ENCODE data around the gene COPS2.

COPS2 gene

DNA sequence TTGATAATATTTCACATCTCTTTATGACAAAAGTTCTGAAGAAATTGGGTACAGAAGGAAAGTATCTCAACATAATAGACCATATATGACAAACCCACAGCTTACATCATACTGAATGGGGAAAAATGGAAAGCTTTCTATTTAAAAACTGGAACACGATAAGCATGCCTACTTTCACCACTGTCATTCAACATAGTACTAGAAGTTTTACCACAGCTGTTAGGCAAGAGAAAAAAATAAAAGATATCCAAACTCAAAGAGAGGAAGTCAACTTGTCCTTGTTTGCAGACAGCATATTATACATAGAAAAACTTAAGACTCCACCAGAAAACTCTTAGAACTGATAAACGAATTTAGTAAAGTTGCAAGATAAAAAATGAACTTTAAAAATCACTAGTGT is 40.3 kb downstream of the COPS2 start:
- Histone ChIP-seq H3K4me3 (ENCODE audit: low read depth in 1 of 2, low read length in 2 of 2) (no peak overlapping the region), H3K4me1 (ENCODE audit: control insufficient read depth in 1 of 2, insufficient read depth in 2 of 2, low read length in 2 of 2) (no peaks in the 10 kb centered on the region), H3K36me3 (ENCODE audit: control insufficient read depth in 1 of 2, insufficient read depth in 2 of 2, low read length in 2 of 2) (peaks cover 15 to 22% of the 10 kb centered on the region in 2 donors)

DNA sequence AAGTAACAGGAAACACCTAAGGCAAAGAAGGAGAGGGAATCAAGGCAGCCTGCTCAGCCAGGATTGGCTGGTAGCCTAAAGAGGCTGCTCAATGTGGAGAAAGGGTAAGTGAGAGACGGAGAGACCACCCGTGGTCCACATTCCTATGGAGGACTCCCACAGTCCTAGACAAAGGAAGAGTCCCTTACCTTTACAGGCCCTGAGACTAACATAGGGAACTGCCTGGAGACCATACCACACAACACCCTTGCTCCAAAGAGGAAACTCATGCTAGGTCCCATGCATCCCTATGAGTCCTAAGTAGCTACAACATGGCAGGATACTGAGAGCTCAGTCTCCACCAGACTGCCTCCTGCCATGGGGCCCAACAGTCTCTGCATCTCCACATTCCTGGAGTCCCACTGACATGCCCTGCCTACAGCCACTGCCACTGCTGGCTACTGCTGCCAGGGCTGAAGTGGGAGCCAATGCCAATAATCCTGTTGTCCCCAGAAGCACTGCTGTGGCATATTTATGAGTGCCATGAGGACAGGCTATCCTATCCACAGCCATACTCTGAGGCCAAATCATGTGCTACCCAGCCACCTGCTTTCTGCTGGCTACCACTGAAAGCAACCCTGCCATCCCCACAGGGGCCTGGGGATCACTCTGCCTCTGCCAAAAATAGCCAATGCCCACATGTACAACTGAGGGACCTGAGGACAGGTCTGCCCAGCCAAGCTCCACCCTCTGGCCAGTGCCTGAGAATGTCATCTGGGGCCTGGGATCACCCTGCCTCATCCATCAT is 45.0 kb downstream of the COPS2 start:
- H3K36me3 ChIP-seq (ENCODE audit: control insufficient read depth in 1 of 2, insufficient read depth in 2 of 2, low read length in 2 of 2), result peaks cover 15 to 30% of the 10 kb centered on the region in 2 donors
- no peaks in the 10 kb centered on the region for H3K4me1 ChIP-seq (ENCODE audit: control insufficient read depth in 1 of 2, insufficient read depth in 2 of 2, low read length in 2 of 2)
- H3K27ac ChIP-seq (ENCODE audit: low read depth, low read length), result no peak overlapping the region
- H3K4me3 ChIP-seq (ENCODE audit: low read depth in 1 of 2, low read length in 2 of 2), result no peak overlapping the region
- H3K27me3 ChIP-seq (ENCODE audit: control insufficient read depth in 1 of 2, insufficient read depth in 2 of 2, low read length in 2 of 2), result no peaks in the 10 kb centered on the region
- no peak overlapping the region for H3K9ac ChIP-seq (ENCODE audit: low read depth in 1 of 2, low read length in 2 of 2)
- H3K9me3 ChIP-seq (ENCODE audit: control insufficient read depth in 1 of 2, low read length in 2 of 2), result peaks cover 4 to 6% of the 10 kb centered on the region in 2 donors

More for the DNA sequence above, 40.3 kb downstream of the COPS2 start:
- Histone ChIP-seq H3K27me3 (ENCODE audit: control insufficient read depth in 1 of 2, insufficient read depth in 2 of 2, low read length in 2 of 2) (no peaks in the 10 kb centered on the region), H3K9me3 (ENCODE audit: control insufficient read depth in 1 of 2, low read length in 2 of 2) (peaks cover 4 to 6% of the 10 kb centered on the region in 2 donors), H3K27ac (ENCODE audit: low read depth, low read length) (no peak overlapping the region), H3K9ac (ENCODE audit: low read depth in 1 of 2, low read length in 2 of 2) (no peak overlapping the region)

DNA sequence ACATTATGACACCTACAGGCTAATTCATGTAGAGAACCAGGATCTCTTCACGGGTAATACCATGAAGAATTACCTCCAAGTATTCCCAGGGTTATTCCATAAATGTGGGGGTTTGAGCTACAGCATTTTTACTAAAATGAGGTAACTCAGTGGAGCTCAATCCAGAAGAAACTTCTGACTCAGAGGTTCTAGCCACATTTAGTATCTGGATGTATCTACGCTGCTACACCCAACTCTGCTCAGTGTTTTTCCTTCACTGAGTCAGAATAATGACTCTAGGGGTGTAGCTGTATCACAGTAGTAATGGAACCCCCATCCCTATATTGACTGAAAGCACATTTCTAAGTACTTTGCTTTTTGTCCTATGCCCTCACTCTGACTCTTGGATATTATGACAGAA is 52.4 kb downstream of the COPS2 start:
- Histone ChIP-seq H3K4me3 (ENCODE audit: low read depth in 1 of 2, low read length in 2 of 2) (no peak overlapping the region), H3K36me3 (ENCODE audit: control insufficient read depth in 1 of 2, insufficient read depth in 2 of 2, low read length in 2 of 2) (peaks cover 0 to 13% of the 10 kb centered on the region in 2 donors), H3K4me1 (ENCODE audit: control insufficient read depth in 1 of 2, insufficient read depth in 2 of 2, low read length in 2 of 2) (no peaks in the 10 kb centered on the region), H3K9me3 (ENCODE audit: control insufficient read depth in 1 of 2, low read length in 2 of 2) (no peaks in the 10 kb centered on the region), H3K27me3 (ENCODE audit: control insufficient read depth in 1 of 2, insufficient read depth in 2 of 2, low read length in 2 of 2) (no peaks in the 10 kb centered on the region), H3K27ac (ENCODE audit: low read depth, low read length) (no peak overlapping the region), H3K9ac (ENCODE audit: low read depth in 1 of 2, low read length in 2 of 2) (no peak overlapping the region)

DNA sequence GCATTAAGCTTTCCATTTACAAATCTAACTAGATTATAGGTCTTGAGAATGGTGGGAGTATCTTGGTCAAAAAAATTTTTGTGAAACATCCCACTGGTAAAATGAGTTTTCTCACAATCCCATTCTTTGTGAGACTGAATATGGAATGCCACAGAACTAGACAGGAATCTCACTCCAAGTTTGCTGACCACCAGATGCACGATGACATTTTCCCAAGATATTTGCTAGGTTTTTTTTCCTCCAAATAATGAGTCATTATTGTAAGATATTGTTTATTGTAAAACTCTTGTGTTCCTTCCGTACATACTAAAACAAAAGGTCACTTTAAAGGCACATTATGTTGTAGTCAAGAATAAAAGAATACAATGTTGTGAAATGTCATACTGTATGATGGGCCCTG is 53.9 kb downstream of the COPS2 start:
- peaks cover 0 to 13% of the 10 kb centered on the region in 2 donors for H3K36me3 ChIP-seq (ENCODE audit: control insufficient read depth in 1 of 2, insufficient read depth in 2 of 2, low read length in 2 of 2)
- H3K9me3 ChIP-seq (ENCODE audit: control insufficient read depth in 1 of 2, low read length in 2 of 2), result no peaks in the 10 kb centered on the region
- H3K4me3 ChIP-seq (ENCODE audit: low read depth in 1 of 2, low read length in 2 of 2), result no peak overlapping the region
- H3K9ac ChIP-seq (ENCODE audit: low read depth in 1 of 2, low read length in 2 of 2), result no peak overlapping the region
- peaks cover 0 to under 1% of the 10 kb centered on the region in 2 donors for H3K4me1 ChIP-seq (ENCODE audit: control insufficient read depth in 1 of 2, insufficient read depth in 2 of 2, low read length in 2 of 2)
- H3K27ac ChIP-seq (ENCODE audit: low read depth, low read length), result no peak overlapping the region
- no peaks in the 10 kb centered on the region for H3K27me3 ChIP-seq (ENCODE audit: control insufficient read depth in 1 of 2, insufficient read depth in 2 of 2, low read length in 2 of 2)

DNA sequence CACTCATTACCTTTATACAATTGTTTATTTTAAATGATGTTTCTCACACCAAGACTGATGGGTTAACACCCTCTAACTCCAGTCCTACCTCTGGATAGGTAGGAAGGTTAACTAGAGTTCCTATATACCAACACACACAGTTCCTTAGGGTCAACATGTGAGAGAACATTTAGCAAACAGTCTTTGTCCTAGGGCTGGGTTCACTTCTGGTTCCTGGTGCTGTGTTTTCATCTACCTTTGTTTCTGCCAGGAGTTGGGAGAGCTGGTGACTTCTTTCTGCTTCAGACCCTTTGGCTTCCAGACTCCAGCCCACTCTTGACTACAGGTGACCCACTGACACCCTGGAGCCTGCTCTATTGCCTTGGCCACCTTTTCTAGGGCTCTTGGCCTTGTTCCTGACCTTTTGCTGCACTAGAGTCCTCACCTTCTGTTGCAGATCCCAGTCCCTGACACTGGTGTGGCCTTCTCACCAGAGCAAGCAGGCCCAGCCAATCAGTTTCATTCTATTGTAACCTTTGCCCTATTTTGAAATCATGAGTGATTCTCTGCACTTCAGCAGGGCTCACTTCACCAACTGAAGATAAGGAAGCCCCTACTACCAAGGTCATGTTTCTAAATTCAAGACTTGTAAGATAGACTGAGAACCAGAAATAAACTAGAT is 59.2 kb downstream of the COPS2 start:
- H3K4me3 ChIP-seq (ENCODE audit: low read depth in 1 of 2, low read length in 2 of 2), result no peak overlapping the region
- H3K27ac ChIP-seq (ENCODE audit: low read depth, low read length), result no peak overlapping the region
- H3K4me1 ChIP-seq (ENCODE audit: control insufficient read depth in 1 of 2, insufficient read depth in 2 of 2, low read length in 2 of 2), result peaks cover 8 to 9% of the 10 kb centered on the region in 2 donors
- H3K9ac ChIP-seq (ENCODE audit: low read depth in 1 of 2, low read length in 2 of 2), result no peak overlapping the region
- no peaks in the 10 kb centered on the region for H3K36me3 ChIP-seq (ENCODE audit: control insufficient read depth in 1 of 2, insufficient read depth in 2 of 2, low read length in 2 of 2)
- no peaks in the 10 kb centered on the region for H3K27me3 ChIP-seq (ENCODE audit: control insufficient read depth in 1 of 2, insufficient read depth in 2 of 2, low read length in 2 of 2)
- no peaks in the 10 kb centered on the region for H3K9me3 ChIP-seq (ENCODE audit: control insufficient read depth in 1 of 2, low read length in 2 of 2)

DNA sequence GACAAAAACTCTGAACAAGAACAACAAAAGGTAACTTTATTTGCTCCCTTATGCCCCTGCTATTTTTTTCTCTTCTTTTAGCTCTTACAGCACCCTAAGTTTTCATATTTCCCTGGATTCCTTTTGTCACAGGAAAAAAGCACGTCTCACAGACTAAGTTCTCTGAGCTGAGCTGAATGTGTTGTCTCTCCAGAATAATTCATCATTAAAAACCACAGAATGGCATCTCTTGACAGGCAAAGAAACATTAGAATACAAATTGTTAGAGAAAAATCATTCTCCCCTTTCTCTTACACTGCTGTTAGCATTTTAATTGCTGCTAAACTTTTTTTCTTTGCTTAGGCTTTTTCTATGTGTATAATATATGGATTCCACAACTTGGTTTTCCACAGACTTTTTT is 60.5 kb downstream of the COPS2 start:
- Histone ChIP-seq H3K4me3 (ENCODE audit: low read depth in 1 of 2, low read length in 2 of 2) (no peak overlapping the region), H3K9ac (ENCODE audit: low read depth in 1 of 2, low read length in 2 of 2) (no peak overlapping the region), H3K27ac (ENCODE audit: low read depth, low read length) (no peak overlapping the region), H3K4me1 (ENCODE audit: control insufficient read depth in 1 of 2, insufficient read depth in 2 of 2, low read length in 2 of 2) (peaks cover 8 to 9% of the 10 kb centered on the region in 2 donors), H3K9me3 (ENCODE audit: control insufficient read depth in 1 of 2, low read length in 2 of 2) (no peaks in the 10 kb centered on the region), H3K27me3 (ENCODE audit: control insufficient read depth in 1 of 2, insufficient read depth in 2 of 2, low read length in 2 of 2) (no peaks in the 10 kb centered on the region), H3K36me3 (ENCODE audit: control insufficient read depth in 1 of 2, insufficient read depth in 2 of 2, low read length in 2 of 2) (no peaks in the 10 kb centered on the region)

DNA sequence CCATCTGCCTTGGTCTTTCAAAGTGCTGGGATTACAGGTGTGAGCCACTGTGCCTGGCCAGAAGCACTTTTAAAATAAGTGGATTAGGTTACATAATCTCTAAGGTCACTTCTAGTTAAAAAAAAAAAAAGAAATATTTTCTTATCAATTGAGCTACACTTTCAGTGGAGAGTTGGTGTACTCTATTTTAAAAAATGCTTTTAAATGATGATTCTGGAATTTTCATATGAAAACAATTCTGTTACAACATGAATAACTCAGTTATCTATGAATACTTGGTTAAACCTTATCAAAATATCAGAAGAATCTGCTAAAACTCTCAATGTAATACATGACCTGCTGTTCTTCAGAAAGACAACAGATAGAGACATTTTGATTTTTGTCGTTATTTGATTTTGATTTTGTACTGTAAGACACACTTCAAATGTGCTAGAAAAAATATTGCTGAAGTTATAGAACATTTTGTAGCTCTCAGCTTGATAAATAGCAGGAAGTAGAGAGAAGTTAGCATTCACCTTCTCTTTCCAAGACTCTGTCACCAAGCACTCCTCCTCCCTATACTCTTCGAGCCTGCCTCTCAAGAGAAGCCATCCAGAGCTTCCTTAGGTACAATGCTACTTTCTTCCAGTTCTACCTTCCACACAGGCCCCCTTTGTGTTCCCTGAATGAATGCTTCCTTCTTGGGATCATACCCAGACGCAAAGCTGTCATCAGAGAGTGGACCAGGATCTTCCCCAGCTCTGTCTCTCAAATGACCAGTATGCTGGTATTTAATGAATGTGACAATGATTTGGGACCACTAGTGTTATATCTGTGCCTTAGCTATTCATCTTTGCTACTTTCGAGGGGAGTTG is 61.9 kb downstream of the COPS2 start:
- no peak overlapping the region for H3K9ac ChIP-seq (ENCODE audit: low read depth in 1 of 2, low read length in 2 of 2)
- peaks cover 8 to 9% of the 10 kb centered on the region in 2 donors for H3K4me1 ChIP-seq (ENCODE audit: control insufficient read depth in 1 of 2, insufficient read depth in 2 of 2, low read length in 2 of 2)
- no peaks in the 10 kb centered on the region for H3K9me3 ChIP-seq (ENCODE audit: control insufficient read depth in 1 of 2, low read length in 2 of 2)
- no peaks in the 10 kb centered on the region for H3K36me3 ChIP-seq (ENCODE audit: control insufficient read depth in 1 of 2, insufficient read depth in 2 of 2, low read length in 2 of 2)
- no peaks in the 10 kb centered on the region for H3K27me3 ChIP-seq (ENCODE audit: control insufficient read depth in 1 of 2, insufficient read depth in 2 of 2, low read length in 2 of 2)
- no peak overlapping the region for H3K4me3 ChIP-seq (ENCODE audit: low read depth in 1 of 2, low read length in 2 of 2)
- no peak overlapping the region for H3K27ac ChIP-seq (ENCODE audit: low read depth, low read length)

DNA sequence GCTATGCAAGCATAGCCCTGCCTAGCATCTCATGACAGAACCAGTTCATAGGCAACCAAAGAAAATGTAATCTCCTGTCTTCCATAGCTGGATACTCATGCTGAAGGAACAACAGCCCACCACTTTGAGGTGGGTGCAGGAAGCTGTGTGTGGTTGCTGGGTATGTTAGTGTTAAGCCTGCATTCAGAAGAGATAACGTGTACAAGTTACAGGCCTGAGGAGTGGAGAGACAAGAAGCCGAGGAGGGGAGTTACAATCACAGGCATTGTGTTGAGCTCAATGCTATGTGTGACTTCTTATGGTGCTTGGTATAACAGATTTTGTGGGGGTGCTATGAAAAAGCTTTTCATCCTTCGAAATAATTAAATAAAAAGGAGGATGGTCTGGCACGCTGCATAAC is 66.4 kb downstream of the COPS2 start:
- H3K27ac ChIP-seq (ENCODE audit: low read depth, low read length), result no peak overlapping the region

DNA sequence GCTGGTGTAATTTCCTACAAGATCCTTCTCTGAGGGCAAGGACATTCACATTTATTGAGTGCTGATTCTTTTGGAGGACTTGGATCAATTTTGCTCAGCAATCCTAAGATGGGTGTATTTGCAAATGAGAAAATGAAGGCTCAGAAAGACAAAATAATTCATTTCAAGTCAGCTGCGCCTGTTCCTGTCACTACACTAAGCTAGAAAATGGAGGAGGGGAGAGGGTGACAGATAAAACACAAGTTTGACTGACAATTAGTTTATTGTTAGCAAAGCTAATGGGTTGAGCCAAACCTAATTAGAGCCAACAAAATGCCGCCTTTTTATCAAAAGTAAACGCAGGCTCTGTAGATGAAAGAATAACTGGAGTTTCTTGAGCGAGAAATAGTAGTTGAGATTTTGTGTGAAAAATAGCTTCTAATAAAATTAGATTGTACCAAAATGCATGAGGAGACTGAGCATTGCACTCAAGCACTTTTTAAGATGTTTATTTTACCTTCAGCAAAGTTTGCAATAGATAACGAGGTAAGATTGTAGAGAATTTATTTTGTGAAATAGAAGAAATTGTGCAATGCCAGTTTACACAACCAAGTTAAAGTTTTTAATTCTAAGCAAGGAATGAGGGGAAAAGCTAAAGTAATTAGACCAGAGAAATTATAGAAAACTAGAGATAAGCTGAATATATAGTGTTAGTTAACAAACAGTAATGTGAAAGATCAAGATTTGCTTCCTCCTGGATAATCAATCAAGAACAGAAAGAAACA is 69.5 kb downstream of the COPS2 start:
- Histone ChIP-seq H3K27me3 (ENCODE audit: control insufficient read depth in 1 of 2, insufficient read depth in 2 of 2, low read length in 2 of 2) (no peaks in the 10 kb centered on the region), H3K27ac (ENCODE audit: low read depth, low read length) (no peak overlapping the region), H3K9ac (ENCODE audit: low read depth in 1 of 2, low read length in 2 of 2) (no peak overlapping the region), H3K4me1 (ENCODE audit: control insufficient read depth in 1 of 2, insufficient read depth in 2 of 2, low read length in 2 of 2) (no peaks in the 10 kb centered on the region), H3K36me3 (ENCODE audit: control insufficient read depth in 1 of 2, insufficient read depth in 2 of 2, low read length in 2 of 2) (no peaks in the 10 kb centered on the region), H3K9me3 (ENCODE audit: control insufficient read depth in 1 of 2, low read length in 2 of 2) (no peaks in the 10 kb centered on the region), H3K4me3 (ENCODE audit: low read depth in 1 of 2, low read length in 2 of 2) (no peak overlapping the region)

More for the DNA sequence above, 66.4 kb downstream of the COPS2 start:
- H3K36me3 ChIP-seq (ENCODE audit: control insufficient read depth in 1 of 2, insufficient read depth in 2 of 2, low read length in 2 of 2), result no peaks in the 10 kb centered on the region
- H3K4me3 ChIP-seq (ENCODE audit: low read depth in 1 of 2, low read length in 2 of 2), result no peak overlapping the region
- H3K27me3 ChIP-seq (ENCODE audit: control insufficient read depth in 1 of 2, insufficient read depth in 2 of 2, low read length in 2 of 2), result no peaks in the 10 kb centered on the region
- H3K9me3 ChIP-seq (ENCODE audit: control insufficient read depth in 1 of 2, low read length in 2 of 2), result no peaks in the 10 kb centered on the region
- no peaks in the 10 kb centered on the region for H3K4me1 ChIP-seq (ENCODE audit: control insufficient read depth in 1 of 2, insufficient read depth in 2 of 2, low read length in 2 of 2)
- H3K9ac ChIP-seq (ENCODE audit: low read depth in 1 of 2, low read length in 2 of 2), result no peak overlapping the region
